HG02852 (cell line): Measurements from ENCODE around the gene AGBL4.
"Not testable (repeated sequence)": the region's sequence is repeated elsewhere in the genome, so short reads cannot be mapped to it uniquely, and the experiment has no call there.

Experiments
- ATAC-seq: cut with Tn5 transposase; IDR thresholded peaks from one replicate; pipeline ENCODE4 v1.9.1; 2021; ENCODE audit warnings: mild to moderate bottlenecking, moderate library complexity; ENCODE audit not compliant: unreplicated experiment

Gene AGBL4

DNA sequence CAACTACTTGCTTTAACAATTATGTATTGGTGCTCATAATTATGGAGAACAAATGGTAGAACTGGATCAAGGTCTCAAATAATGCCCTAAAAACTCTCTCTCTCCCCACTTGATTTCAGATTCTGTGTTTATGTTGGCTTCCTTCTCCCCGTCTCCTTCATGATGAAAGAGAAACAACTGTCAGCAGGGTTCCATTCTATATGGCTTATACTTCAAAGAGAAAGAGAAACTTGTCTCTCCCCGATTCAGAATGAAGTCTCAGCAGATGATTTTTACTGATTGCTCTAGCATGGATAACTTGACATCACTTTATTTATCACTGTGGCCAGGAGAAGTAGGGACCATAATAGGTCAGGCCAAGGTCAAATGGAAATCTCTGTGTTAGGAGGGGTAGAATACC lies 575.6 kb downstream of the AGBL4 start:
- ATAC-seq, result no peak

DNA sequence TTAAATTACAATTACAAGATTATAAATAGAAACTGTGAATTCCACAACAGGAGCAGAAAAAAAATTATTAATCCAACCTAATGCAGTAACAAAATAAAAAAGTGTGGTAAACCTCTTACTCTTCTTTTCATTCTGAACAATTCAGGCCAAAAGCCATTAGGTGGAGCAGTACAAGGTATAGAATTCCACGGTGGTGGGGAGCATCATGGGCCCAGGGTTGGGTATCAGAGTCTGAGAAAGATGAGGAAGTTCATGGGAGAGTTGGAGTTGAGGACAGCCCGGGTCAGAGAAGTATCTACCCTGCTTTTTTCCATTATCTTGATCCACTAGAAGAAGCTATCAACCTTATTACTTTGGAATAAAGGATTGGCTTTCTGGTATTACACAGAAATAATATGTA lies 586.9 kb downstream of the AGBL4 start:
- no peak for ATAC-seq

DNA sequence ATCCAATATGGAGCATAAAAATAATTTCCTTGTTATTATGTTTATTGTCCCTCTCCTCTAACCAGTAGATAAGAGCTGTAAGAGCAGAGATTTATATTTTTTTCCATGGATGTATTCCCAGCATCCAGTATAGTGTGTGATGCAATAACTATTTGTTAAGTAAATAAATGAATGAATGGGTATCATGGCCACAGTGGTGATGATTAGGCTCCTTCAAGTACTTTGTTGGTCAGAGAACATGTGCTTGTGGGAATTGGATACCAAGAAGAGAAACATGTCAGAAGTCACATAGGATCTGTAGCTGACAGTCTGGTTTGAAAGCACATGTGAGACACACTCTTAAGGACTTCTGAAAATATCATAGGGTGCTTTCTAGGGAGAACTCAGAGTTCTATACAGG lies 588.5 kb downstream of the AGBL4 start:
- no peak for ATAC-seq

DNA sequence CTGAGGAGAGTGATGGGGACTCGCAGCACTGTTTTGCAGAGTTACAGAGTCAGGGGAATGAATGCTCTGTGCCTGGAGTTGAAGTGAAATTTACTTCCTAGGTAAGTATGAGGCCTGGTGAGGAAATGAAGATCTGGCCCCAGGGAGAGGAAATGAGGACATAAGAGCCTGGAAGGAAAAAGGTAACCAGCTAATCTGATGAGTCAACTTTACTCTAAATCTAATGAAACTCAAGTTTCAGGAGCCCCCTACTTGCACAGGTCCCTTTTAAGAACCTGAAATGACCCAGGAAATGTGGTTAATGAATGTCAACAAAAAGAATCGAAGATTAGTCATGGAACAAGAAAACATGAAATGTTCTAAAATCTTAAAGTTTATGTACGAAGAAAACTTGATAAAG lies 599.0 kb downstream of the AGBL4 start:
- no peak for ATAC-seq

DNA sequence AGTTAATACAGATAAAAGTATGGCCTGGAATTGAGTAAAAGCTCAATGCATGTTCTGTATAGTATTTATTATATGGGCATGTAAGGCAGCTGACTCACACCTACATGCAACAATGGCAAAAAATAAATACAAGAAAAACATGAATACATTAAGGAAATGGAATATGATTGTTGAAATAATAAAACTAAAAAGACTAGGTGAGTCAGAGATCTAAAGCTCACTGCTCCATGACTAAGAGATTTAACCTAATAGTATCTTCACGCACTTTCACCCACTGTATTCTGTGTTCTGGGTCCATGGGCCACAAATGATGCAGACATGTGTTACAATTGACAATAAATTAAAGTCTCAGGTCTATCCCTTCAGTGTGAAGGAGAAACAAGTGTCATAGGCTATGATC lies 607.0 kb downstream of the AGBL4 start:
- no peak for ATAC-seq

DNA sequence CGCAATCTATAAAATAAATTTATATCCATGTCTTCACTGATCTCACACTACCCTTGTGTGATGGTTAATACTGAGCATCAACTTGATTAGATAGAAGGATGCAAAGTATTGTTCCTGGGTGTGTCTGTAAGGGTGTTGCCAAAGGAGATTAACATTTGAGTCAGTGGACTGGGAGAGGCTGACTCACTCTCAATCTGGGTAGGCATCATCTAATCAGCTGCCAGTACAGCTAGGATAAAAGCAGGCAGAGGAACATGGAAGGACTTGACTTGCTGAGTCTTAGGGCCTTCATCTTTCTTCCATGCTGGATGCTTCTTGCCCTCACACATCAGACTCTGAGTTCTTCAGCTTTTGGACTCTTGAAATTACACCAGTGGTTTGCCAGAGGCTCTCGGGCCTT lies 615.4 kb downstream of the AGBL4 start:
- ATAC-seq, result no peak

DNA sequence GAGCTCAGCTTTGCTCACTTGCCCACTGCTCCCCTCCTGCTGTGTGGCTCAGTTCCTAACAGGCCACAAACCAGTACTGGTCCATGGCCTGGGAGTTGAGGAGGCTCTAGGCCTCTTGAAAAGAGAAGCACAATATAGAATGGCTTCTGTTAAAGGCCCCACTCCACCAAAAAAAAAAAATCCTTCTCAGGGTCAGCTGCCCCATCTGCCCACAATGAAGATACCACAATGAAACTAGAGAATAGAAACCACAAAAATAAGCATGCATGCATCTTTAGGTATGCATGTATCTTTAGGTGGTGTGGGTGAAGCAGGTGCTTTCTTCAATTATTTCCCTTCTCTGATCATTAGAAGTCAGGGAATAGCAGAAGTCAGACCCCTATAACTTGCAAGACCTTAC lies 626.7 kb downstream of the AGBL4 start:
- no peak for ATAC-seq

DNA sequence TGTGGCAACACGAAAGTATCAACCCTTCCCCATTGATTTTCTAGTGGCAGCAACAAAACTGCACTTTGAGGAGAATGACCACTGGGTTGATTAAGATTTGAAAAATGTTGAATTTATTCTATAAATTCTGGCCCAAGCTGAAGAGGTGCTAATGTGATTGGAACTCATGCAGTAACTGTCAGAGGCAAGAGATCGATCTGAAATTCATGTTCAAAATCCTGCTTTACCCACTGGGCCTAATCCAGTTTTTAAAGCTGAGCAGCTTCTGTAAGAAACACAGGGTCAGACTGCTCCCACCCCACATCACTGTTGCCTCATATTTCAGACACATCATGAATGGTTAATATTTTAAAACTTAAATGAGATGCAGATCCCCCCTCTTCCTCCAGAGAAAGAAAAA lies 629.6 kb downstream of the AGBL4 start:
- no peak for ATAC-seq

DNA sequence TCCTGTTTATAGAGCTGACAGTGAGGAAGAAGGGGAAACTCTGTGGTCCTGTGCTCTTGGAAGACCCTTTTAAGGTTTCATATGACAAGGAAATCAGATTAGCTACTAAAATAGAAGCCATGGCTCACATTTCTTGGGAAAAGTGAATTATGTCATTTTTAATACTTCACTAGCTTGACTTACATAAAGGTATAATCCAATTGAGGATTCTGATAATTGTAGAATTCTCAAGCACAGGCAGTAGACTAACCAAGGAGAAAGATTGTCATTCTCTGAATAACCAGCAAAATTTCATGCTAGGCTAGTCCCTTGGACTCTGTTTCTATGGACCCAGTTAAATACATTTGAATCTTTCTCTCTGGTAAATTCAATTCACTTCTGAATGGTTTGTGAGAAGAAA lies 634.1 kb downstream of the AGBL4 start:
- no peak for ATAC-seq

DNA sequence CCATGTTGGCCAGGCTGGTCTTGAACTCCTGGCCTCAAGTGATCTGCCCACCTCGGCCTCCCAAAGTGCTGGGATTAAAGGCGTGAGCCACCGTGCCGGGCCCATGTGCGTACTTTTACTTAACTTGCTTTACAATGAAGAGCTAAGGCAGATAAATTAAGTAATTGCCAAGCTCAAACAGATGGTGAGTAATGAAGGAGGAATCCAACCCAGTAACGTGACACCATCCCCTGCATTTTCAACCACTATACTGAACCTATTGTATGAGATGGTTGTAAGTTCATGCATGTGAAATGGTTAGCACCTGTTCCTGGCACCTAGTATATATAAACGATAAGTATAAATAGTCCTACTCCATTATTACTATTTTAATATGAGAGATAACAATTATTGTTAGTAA lies 659.1 kb downstream of the AGBL4 start:
- no peak for ATAC-seq

DNA sequence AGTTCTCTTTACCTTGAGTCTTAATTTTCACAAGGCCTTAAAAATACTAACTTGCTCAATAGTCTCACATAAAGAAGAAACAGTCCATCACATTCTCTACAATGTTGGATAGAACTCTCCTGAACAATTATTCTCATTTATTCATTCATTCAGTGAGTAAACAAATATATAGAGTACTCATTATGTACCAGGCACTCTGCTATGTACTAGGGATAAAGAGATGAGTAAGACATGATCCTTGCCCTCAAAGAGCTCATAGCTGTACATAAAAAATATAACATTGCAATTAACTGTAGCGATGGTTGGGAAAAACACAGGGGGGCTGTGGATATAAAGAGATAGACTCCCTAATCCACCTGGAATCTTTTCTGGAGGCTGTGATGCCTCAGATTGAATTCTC lies 660.1 kb downstream of the AGBL4 start:
- no peak for ATAC-seq

DNA sequence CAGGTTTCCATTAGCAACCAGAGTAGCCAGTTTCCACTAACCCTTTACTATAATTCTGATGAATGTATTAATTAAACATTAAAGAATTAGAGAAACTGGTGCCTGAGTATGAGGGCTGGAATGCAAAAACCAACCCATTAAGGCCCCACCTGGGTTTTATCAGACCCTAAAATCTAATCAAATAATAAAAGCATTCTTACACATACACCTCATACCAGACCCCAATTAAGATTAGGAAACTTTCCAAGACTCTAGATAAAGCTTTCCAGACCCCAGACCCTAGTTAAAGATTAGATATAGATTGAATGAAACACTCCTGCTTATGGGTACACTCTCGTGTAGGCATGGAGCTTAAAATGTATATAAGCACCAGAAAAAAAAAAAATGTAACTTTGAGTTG lies 665.7 kb downstream of the AGBL4 start:
- ATAC-seq, result no peak

DNA sequence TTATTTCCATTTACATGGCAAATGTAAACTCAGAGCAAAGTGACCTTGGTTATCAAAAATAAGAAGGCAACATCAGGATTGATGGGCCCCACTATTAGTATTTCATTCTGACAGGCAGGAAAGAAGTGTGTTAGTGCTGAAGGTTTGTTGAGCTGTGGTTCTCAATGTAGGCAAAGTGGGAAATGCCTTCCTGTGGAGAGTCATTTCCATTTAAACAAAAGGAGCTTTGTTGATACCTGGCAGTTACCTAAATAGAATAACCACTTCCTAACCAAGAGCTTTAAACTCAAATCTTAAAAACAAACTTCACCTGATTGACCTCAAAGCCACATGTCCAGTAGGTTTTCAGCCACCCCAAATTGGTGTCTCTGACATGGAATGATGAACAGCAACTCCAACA lies 667.2 kb downstream of the AGBL4 start:
- ATAC-seq, result no peak

DNA sequence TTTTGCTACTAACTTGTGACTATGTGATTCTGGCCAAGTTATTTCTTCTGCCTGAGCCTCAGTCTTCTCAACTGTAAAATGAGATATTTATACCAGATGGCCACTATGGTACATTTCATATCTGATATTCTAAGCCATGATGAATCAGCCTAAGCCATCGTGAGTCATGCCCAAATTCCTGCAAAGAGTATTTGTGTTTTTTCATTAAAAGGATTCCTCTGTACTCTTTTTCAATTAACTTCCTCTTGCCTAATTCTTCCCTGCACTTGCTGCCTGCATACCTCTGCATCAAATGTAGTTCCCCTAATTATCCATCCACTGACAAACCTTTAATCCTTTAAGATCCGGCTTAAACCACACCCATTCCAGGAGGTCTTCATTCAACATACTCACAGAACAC lies 672.0 kb downstream of the AGBL4 start:
- ATAC-seq, result no peak

DNA sequence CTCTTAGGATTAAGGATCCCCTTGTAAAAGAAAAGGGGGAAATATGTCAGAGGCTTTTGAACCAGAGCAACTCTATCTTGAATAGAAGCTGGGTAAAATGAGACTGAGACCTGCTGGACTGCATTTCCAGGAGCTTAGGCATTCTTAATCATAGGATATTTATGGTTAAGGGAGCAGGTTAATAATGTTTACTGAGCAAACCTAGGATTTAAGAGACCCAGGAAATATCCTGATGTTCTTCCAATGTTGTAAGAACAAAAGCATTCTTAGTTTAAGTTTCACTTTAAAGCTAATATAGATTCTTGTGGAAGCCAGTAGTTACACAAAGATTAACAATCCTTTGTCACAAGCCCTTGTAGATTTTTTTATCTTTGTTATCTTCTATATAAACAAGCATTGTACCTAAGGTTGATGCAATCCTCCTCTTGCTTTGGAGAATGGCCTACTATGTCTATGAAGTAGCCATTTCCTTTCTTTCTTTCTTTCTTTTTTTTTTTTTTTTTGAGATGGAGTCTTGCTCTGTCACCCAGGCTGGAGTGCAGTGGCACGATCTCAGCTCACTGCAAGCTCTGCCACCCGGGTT lies 676.9 kb downstream of the AGBL4 start:
- ATAC-seq, result no peak

DNA sequence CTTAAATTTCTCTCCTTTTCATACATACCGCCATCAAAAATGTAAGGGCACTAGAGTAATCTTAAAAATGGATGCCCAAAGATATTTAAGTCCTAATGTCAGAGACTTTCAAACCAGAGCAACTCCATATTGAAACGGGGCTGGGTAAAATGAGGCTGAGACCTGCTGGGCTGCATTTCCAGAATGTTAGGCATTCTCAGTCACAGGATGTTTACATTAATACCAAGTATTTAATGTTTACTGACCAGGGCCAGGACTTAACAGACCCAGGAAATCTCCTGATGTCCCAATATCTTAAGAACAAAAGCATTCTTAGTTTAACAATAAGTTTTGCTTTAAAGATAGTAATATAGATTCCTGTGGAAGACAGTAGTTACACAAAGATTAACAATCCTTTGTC lies 683.2 kb downstream of the AGBL4 start:
- ATAC-seq, result no peak

DNA sequence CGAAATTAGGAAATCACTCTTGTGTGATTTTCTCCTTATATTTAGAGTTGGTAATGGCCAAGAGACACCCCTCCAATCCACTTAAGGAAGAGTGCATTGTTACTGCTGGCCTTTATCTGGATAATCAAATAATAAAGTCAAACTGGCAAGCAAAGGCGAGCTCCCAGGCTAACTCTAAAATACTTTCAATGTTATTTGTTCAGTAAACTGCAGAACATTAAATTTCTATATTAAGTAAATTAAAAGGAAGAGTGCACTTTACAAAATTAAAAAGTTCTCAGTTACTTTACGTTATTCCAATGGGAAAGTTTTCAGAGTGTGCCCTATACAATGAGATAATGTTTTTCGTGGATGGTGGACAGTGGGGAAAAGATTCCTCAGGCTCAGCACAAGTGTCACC lies 684.7 kb downstream of the AGBL4 start:
- ATAC-seq, result no peak

DNA sequence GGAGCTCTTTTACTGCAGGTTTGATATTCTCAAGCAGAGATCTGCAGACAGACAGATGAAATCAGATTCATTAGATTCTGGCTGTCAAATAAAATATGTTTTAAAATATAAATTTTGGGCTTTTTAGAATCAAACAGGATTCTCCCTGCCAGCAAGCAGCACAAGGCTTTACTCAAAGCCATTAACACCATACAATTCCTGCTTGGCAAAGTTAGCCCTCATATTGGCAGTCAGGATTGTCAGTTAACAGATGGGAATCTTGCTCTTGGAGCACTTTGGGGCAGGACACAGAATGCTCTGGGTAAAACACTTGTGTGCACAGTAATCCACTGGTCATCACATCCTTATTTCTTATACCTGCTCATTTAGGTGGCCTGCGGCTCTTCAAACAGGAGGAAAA lies 686.5 kb downstream of the AGBL4 start:
- no peak for ATAC-seq

DNA sequence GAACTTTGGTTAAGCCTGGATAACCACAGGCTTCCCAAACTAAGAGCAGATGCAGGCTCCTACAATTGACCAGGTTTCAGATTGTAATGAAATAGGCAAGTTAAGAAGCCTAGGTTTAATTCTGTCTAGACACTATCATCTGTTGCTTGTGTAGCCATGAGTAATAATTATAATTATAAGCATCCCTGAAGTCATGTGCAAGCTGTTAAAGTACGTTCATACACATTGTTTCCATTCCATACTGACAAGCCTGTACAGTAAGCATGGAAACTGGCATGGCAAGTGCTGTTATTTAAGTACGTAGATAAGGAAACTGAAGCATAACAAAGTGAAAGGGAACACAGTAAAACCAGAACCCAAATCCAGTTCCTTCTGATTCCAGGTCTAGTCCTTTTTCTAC lies 689.8 kb downstream of the AGBL4 start:
- ATAC-seq, result no peak

DNA sequence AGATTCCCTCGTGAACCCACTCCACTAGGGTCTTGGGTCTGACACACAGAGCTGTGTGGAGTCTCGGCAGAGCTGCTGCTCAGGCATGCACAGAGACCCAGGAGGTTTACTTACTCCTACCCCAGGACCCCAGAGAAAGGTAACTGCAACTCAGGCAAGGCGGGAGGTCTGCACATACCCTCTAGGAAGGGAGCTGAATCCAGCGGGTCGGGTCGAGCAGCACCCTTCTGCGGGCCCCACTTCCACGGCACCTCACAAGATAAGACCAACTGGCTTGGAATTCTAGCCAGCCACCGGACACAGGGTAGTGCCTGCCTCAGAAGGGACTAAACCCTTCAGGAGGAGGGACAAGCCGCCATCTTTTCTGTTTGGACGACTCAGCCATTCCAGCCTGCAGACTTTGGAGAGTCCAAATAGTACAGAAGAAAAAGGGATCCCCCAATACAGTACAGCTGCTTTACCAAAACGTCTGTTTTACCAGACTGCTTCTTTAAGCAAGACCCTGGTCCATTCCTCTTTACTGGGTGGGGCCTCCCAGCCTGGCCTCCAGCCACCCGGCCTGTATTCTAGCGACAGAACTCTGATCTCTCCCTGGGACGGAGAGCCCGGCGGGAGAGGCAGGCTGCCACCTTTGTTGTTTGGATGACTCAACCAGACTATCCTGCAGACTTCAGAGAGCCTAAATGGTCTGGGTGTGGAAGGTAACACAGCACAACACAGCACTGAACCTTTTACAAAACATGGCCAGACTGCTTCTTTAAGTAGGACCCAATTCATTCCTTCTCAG lies 692.5 kb downstream of the AGBL4 start:
- no peak for ATAC-seq

DNA sequence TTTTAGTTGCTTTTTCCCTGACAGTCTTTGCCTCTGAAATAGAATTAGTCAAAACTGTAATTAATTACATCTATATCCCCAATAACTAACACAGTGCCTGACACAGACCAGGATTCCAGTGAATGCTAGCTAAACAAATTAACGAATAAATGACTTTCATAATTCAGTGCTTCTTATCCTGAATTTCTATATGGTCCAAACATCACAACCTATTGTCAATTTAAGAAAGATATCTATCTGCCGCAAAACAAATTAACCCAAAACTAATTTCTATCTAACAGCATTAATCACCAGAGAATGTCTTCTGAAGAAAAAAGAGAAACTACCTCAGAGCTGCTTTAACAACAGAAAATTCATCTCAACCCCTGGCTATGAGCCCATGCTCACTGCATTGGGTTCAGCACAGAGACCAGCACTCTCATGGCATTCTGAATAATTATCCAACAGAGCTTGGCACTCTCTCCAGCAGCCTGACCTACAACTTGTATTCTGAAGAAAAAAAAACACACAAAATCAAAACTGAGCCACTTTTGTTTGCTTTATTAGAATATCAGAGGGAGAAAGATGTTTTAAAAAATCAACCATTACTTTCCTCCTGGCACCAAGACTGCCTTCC lies 699.7 kb downstream of the AGBL4 start:
- ATAC-seq, result no peak

DNA sequence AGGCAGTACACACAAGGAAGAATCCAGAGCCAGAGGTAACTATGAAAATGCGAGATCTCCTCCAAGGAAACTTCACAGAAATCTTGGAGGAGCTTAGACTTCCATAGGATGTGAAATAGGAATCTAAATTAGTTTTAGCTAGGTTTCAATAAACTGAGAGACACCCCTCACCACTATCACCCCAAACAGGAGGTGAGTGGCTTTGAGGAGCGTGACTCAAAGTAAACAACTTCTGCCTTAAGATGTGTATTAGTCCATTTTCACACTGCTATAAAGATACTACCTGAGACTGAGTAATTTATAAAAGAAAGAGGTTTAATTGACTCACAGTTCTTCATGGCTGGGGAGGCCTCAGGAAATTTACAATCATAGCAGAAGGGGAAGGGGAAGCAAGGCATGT lies 703.3 kb downstream of the AGBL4 start:
- ATAC-seq, result not testable (repeated sequence)
